Measurements from ENCODE around the gene LRP3.

DNA sequence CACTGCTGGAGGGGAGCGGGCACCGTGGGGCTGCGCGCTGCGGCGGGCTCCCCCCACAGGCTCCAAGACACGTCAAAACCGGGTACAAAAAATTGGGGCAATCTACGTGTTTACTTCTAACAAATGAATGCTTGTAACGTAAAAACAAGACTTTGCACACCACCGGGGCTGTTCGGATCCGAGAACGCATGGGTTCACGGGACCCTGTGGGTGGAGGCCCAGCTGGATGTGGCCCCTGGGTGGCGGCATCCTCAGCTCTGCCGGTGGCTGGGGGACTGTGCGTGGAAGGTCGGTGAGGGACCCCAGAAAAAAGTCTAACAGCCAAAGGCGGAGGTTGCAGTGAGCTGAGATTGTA lies 41.8 kb downstream of the LRP3 start:
- TF ChIP-seq, protein P1, sequence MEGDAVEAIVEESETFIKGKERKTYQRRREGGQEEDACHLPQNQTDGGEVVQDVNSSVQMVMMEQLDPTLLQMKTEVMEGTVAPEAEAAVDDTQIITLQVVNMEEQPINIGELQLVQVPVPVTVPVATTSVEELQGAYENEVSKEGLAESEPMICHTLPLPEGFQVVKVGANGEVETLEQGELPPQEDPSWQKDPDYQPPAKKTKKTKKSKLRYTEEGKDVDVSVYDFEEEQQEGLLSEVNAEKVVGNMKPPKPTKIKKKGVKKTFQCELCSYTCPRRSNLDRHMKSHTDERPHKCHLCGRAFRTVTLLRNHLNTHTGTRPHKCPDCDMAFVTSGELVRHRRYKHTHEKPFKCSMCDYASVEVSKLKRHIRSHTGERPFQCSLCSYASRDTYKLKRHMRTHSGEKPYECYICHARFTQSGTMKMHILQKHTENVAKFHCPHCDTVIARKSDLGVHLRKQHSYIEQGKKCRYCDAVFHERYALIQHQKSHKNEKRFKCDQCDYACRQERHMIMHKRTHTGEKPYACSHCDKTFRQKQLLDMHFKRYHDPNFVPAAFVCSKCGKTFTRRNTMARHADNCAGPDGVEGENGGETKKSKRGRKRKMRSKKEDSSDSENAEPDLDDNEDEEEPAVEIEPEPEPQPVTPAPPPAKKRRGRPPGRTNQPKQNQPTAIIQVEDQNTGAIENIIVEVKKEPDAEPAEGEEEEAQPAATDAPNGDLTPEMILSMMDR (IDR thresholded peaks at IDR 0.05) = no peak
- no peak for TF ChIP-seq EZH2 (IDR thresholded peaks at IDR 0.05; ENCODE audit: borderline replicate concordance, insufficient read depth, low read depth, low read length, poor library complexity, severe bottlenecking)

Data from B cell (primary cell).